ENCODE data around the gene TSSK3. TPM values are rescaled to one million over a fixed set of nuclear protein-coding genes. Genes with fewer than 3 reads are reported as not detected.

TSSK3 gene
- total and polyA plus RNA-seq, 2 donors (not counting 3 experiments of a cell fraction or from before 2014, with no cell fraction given): 0.42 to 0.65 TPM

DNA sequence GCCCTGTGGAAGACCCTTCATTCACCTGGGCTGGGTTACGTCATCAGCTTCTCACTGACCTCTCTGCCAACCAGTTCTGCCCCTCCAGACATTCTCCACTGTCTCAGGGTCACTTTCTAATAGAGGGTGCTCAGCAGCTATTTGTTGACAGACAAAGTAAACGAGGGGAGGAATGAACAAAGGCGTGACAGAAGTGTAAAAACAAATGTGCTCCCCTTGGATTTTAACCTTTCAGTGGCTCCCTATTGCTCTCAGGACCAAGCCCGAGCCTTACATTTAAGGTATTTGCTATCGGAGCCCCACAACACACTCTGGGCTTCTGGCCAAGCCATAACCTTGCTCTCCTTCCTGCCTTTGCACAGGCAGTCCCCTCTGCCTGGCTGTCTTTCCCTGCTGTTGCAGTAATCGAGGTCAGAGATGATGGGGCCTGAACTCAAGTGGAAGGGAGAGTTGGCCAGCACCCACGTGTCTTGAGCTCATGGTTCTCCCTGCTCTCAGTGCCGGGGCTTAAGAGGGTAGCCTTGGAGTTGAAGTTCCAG is 17.0 kb upstream of the TSSK3 start:
- ChIA-PET POLR2A (interaction anchor here (1.1 to 5.0 kb wide), 2 partner anchors 9 to 272 kb away, joined by 3 to 40 read pairs; partner anchors contain the start of gene MARCKSL1), CTCF (interaction anchor here (1.5 to 2.4 kb wide), 4 partner anchors 10 to 129 kb away, joined by 4 to 10 read pairs (median 7); partner anchors contain the start of gene MARCKSL1)
- Histone ChIP-seq H3K9ac (replicated peaks; ENCODE audit: extremely low read depth, insufficient read depth, low read length) (no peak overlapping the region), H3K9me3 (replicated peaks; ENCODE audit: control insufficient read depth, insufficient read depth, low read length) (no peaks in the 10 kb centered on the region), H3K36me3 (ENCODE audit: control insufficient read depth in 2 of 2, extremely low read depth in 1 of 2, insufficient read depth in 2 of 2, low read length in 2 of 2) (no peaks in the 10 kb centered on the region), H2AFZ (ENCODE audit: low read depth, low read length) (no peak overlapping the region), H3K4me2 (ENCODE audit: insufficient read depth, low read length) (no peak overlapping the region), H3K9me1 (replicated peaks; ENCODE audit: control insufficient read depth, extremely low read depth, insufficient read depth, low read length) (no peaks in the 10 kb centered on the region), H3K79me2 (ENCODE audit: control insufficient read depth, insufficient read depth, low read length) (no peaks in the 10 kb centered on the region), H3K27ac (ENCODE audit: insufficient read depth, low read depth, low read length) (no peak overlapping the region), H3K4me3 (replicated peaks in 1 of 3; ENCODE audit: insufficient read depth in 1 of 3, low read depth in 1 of 3, low read length in 3 of 3) (no peak overlapping the region), H3K27me3 (ENCODE audit: control insufficient read depth in 2 of 2, insufficient read depth in 2 of 2, low read length in 2 of 2) (no peaks in the 10 kb centered on the region), H3K4me1 (ENCODE audit: control insufficient read depth, extremely low read depth, insufficient read depth, low read length) (peaks cover 22% of the 10 kb centered on the region), H4K20me1 (replicated peaks; ENCODE audit: control insufficient read depth, extremely low read depth, insufficient read depth, low read length) (no peaks in the 10 kb centered on the region)
- BruUV-seq (replicated peaks): no TSS peak
- TF ChIP-seq JUN (IDR thresholded peaks at IDR 0.05; ENCODE audit: borderline replicate concordance, insufficient read depth, insufficient read length, low read depth) (no peak), FOS (IDR thresholded peaks at IDR 0.05; ENCODE audit: borderline replicate concordance, insufficient read depth, low read length) (no peak), GATA2 (IDR thresholded peaks at IDR 0.05; ENCODE audit: insufficient read depth, insufficient read length, low read depth, low read length) (no peak), POLR2A (IDR thresholded peaks at IDR 0.05; ENCODE audit: low read depth, low read length) (no peak), POLR2AphosphoS5 (IDR thresholded peaks at IDR 0.05; ENCODE audit: insufficient read depth, low read depth, low read length) (no peak), MYC (IDR thresholded peaks at IDR 0.05; ENCODE audit: low read depth, low read length) (no peak), EZH2 (IDR thresholded peaks at IDR 0.05; ENCODE audit: borderline replicate concordance, low read depth, low read length, severe bottlenecking) (no peak)
- TF ChIP-seq, protein P1, sequence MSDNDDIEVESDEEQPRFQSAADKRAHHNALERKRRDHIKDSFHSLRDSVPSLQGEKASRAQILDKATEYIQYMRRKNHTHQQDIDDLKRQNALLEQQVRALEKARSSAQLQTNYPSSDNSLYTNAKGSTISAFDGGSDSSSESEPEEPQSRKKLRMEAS (IDR thresholded peaks at IDR 0.05; ENCODE audit: insufficient read depth, insufficient read length): no peak
- TF ChIP-seq, protein P2, sequence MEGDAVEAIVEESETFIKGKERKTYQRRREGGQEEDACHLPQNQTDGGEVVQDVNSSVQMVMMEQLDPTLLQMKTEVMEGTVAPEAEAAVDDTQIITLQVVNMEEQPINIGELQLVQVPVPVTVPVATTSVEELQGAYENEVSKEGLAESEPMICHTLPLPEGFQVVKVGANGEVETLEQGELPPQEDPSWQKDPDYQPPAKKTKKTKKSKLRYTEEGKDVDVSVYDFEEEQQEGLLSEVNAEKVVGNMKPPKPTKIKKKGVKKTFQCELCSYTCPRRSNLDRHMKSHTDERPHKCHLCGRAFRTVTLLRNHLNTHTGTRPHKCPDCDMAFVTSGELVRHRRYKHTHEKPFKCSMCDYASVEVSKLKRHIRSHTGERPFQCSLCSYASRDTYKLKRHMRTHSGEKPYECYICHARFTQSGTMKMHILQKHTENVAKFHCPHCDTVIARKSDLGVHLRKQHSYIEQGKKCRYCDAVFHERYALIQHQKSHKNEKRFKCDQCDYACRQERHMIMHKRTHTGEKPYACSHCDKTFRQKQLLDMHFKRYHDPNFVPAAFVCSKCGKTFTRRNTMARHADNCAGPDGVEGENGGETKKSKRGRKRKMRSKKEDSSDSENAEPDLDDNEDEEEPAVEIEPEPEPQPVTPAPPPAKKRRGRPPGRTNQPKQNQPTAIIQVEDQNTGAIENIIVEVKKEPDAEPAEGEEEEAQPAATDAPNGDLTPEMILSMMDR (IDR thresholded peaks at IDR 0.05; ENCODE audit: extremely low read depth in 1 of 2, insufficient read depth in 1 of 2, low read depth in 1 of 2, low read length in 2 of 2): no peak
- DNase-seq (ENCODE audit: low read depth, low spot score): peak; percentile 56
- intact Hi-C loops (cut with micrococcal nuclease) (no loop called here), dilution Hi-C loops (cut with MboI; ENCODE audit: extremely low pct_ligation_motif_present, low sequenced_read_pairs) (no loop called here)
- peak; percentile 55 for FAIRE-seq
